ENCODE measurements around the gene SMOC1.

SMOC1 gene

DNA sequence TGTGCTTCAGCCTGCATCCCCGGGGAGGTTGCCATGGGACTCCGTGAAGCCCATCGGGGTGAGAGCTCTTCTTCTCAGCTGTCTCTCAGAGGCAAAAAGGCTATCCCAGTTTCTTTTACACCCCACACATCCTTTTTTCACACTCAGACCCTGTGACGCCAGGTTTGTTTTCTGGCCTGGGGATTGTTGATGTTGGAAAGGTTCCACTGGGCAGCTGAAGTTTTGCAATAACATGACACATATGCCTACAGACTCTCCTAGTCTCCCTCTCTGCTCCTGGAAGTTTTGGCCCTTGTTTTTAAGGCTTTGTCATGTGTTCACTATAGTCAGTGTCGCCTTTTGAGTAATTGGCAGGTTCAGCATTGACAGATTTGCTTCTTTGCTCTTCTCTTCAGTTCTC is 118.6 kb downstream of the SMOC1 start:
- H3K4me3 ChIP-seq (ENCODE audit: low read depth, low read length), result no peak overlapping the region
- TF ChIP-seq, protein P1, sequence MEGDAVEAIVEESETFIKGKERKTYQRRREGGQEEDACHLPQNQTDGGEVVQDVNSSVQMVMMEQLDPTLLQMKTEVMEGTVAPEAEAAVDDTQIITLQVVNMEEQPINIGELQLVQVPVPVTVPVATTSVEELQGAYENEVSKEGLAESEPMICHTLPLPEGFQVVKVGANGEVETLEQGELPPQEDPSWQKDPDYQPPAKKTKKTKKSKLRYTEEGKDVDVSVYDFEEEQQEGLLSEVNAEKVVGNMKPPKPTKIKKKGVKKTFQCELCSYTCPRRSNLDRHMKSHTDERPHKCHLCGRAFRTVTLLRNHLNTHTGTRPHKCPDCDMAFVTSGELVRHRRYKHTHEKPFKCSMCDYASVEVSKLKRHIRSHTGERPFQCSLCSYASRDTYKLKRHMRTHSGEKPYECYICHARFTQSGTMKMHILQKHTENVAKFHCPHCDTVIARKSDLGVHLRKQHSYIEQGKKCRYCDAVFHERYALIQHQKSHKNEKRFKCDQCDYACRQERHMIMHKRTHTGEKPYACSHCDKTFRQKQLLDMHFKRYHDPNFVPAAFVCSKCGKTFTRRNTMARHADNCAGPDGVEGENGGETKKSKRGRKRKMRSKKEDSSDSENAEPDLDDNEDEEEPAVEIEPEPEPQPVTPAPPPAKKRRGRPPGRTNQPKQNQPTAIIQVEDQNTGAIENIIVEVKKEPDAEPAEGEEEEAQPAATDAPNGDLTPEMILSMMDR (IDR thresholded peaks at IDR 0.05; ENCODE audit: low read depth, low read length), result no peak

DNA sequence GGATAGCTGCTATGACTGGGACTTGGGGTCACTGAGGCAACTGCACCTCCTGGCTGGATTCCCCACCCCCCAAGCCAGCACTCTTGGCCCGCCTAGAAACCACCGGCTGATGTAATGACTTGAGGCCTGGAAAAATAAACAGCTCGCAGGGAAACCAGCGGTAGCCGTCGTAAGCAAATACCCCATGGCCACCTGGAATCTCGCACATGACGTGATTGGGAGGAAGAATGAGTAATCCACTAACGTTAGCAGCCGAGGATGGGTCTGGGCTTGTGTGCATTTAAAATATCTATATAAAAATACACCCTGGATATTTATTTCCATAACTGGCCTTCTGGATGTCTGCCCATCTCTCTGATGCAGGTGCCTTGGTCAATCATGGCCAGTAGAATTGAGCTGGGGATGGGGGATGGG is 120.1 kb downstream of the SMOC1 start:
- no peak overlapping the region for H3K4me3 ChIP-seq (ENCODE audit: low read depth, low read length)
- TF ChIP-seq, protein P1 (IDR thresholded peaks at IDR 0.05; ENCODE audit: low read depth, low read length), result no peak

DNA sequence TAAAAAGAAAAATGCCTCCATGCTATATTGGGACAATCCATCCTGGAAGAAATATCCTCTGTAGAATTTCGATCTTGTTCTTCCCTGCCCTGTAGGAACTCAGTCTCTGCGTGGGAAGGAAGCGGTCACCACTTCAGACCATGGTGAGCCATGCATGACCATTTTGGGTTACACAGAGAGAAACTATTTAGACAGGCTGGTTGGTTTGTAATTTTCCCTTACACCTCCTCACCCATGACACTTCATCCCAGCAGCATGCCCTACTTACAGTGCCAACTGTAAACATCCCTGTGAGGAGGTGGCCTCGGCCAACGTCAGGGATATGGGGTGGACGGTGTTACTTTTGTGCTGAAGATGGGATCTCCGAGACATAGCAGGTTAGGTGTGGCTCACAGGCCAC is 121.4 kb downstream of the SMOC1 start:
- H3K4me3 ChIP-seq (ENCODE audit: low read depth, low read length), result no peak overlapping the region
- TF ChIP-seq, protein P1 (IDR thresholded peaks at IDR 0.05; ENCODE audit: low read depth, low read length), result no peak

DNA sequence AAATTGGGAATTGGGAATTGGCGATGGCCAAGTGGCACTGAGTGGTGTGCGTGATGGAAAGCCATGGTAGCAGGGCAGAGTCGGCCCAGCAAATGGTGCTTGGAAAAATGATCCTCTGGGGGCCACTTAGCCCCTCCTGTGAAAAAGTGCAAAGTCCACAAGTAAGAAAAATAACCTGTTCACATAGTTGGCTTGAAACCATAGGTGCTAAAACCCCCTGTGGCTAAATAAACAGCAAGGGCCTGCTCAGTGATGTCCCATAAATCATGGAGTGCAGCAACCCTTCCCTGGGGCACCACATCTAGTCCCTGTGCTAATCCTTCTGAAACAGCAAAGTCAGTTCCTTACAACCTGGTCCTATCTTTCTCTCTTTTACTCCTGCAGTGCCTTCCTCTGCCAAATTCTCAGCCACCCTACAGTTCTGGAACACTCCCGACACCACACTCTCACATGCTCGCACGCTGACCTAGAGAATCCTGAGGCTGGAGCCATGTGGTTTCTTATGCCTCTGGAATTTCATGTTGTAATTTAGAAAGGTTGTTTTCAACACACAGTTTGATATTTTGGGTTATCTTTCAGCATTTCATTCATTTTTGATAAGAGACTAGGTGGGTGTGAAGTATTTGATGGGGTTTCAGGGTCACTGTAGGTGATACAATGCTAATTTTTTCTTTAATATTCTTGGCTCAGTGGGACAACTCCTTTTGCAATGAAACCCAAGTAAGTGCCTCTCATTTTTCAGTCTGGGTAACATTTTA is 123.6 kb downstream of the SMOC1 start:
- TF ChIP-seq, protein P1 (IDR thresholded peaks at IDR 0.05; ENCODE audit: low read depth, low read length), result no peak
- no peak overlapping the region for H3K4me3 ChIP-seq (ENCODE audit: low read depth, low read length)

GRCh38 chr14:70004791-70005190 is 125.6 kb downstream of the SMOC1 start:
- TF ChIP-seq, protein P1 (IDR thresholded peaks at IDR 0.05; ENCODE audit: low read depth, low read length), result no peak
- H3K4me3 ChIP-seq (ENCODE audit: low read depth, low read length), result no peak overlapping the region

- H3K4me3 ChIP-seq (ENCODE audit: low read depth, low read length), result no peak overlapping the region
- TF ChIP-seq, protein P1 (IDR thresholded peaks at IDR 0.05; ENCODE audit: low read depth, low read length), result no peak
These were observed 126.1 kb downstream of the SMOC1 start for GRCh38 chr14:70005281-70005805.

GRCh38 chr14:70006699-70007098 is 127.5 kb downstream of the SMOC1 start:
- no peak overlapping the region for H3K4me3 ChIP-seq (ENCODE audit: low read depth, low read length)
- TF ChIP-seq, protein P1 (IDR thresholded peaks at IDR 0.05; ENCODE audit: low read depth, low read length), result no peak
